IMR-90 (cell line): ENCODE measurements around the gene CYP26A1. TPM values are rescaled to one million over a fixed set of nuclear protein-coding genes. Genes with fewer than 3 reads are reported as not detected.

Experiments
- ATAC-seq: fragments of 200-7000 bp; cut with Tn5 transposase; 2 replicates; pipeline ENCODE4 v1.9.1; 2020; ENCODE audit warnings: low read depth, mild to moderate bottlenecking, moderate library complexity
- BruUV-seq: library from RNA; stranded (reverse); fragments of 400-500 nt; replicated peaks from 2 replicates; lab custom pipeline; 2021; lab: Mats Ljungman, UMichigan
- CTCF ChIA-PET: fragments of 300-600 bp; formaldehyde crosslinking; extraction: SDS; loops from one replicate; lab custom pipeline; 2021; ENCODE audit warnings: antibody characterized with exemption; lab: Yijun Ruan, JAX
- POLR2A ChIA-PET: fragments of 300-600 bp; sonication (Branson Sonifier 250); formaldehyde crosslinking; loops from one replicate; lab custom pipeline; 2022; ENCODE audit warnings: antibody characterized with exemption; ENCODE audit not compliant: unreplicated experiment; lab: Charles Lee
- DNase-seq: peaks from one replicate; pipeline ENCODE4 v3.0.0; 2013
- H2AFZ ChIP-seq: replicated peaks from 2 replicates; pipeline ENCODE3; 2013; ENCODE audit warnings: low read length, mild to moderate bottlenecking; ENCODE audit not compliant: poor library complexity
- H2AK5ac ChIP-seq: 2 replicates; pipeline ENCODE4 v1.6.1; 2013; ENCODE audit warnings: low read depth, low read length, inconsistent platforms
- H2AK9ac ChIP-seq: replicated peaks from 2 replicates; pipeline ENCODE3; 2013; ENCODE audit warnings: mild to moderate bottlenecking, low read depth, low read length, moderate library complexity; ENCODE audit not compliant: poor library complexity
- H2BK120ac ChIP-seq: 2 replicates; pipeline ENCODE4 v1.6.1; 2013; ENCODE audit warnings: low read depth, low read length, inconsistent platforms
- H2BK15ac ChIP-seq: 3 replicates; pipeline ENCODE4 v1.6.1; 2013; ENCODE audit warnings: low read depth, low read length, inconsistent platforms
- H2BK20ac ChIP-seq: 2 replicates; pipeline ENCODE4 v1.6.1; 2013; ENCODE audit warnings: low read depth, mild to moderate bottlenecking, inconsistent platforms, low read length, moderate library complexity
- H2BK5ac ChIP-seq: 2 replicates; pipeline ENCODE4 v1.6.1; 2013; ENCODE audit warnings: mild to moderate bottlenecking, low read depth, low read length, inconsistent platforms; ENCODE audit not compliant: poor library complexity, severe bottlenecking
- H3K14ac ChIP-seq: replicated peaks from 2 replicates; pipeline ENCODE4 v1.6.1; 2013; ENCODE audit warnings: low read depth, low read length, inconsistent platforms
- H3K18ac ChIP-seq: 2 replicates; pipeline ENCODE4 v1.6.1; 2013; ENCODE audit warnings: low read depth, low read length, control low read depth
- H3K23ac ChIP-seq: 2 replicates; pipeline ENCODE4 v1.6.1; 2013; ENCODE audit warnings: low read depth, low read length, inconsistent platforms
- H3K27ac ChIP-seq: 2 replicates; pipeline ENCODE4 v1.5.1; 2013; ENCODE audit warnings: mild to moderate bottlenecking, control low read depth, low read length; ENCODE audit not compliant: insufficient read depth
- H3K27me3 ChIP-seq: 2 replicates; pipeline ENCODE4 v1.6.1; 2013; ENCODE audit warnings: low read length; ENCODE audit not compliant: control insufficient read depth, insufficient read depth
- H3K36me3 ChIP-seq: 2 replicates; pipeline ENCODE4 v1.6.1; 2013; ENCODE audit warnings: low read length, mixed read lengths; ENCODE audit not compliant: control insufficient read depth, insufficient read depth
- H3K4ac ChIP-seq: 2 replicates; pipeline ENCODE4 v1.6.1; 2013; ENCODE audit warnings: low read depth, low read length, inconsistent platforms
- H3K4me1 ChIP-seq: 2 replicates; pipeline ENCODE4 v1.6.1; 2013; ENCODE audit warnings: low read length, mixed read lengths; ENCODE audit not compliant: control insufficient read depth, insufficient read depth
- H3K4me2 ChIP-seq: 2 replicates; pipeline ENCODE4 v1.6.1; 2013; ENCODE audit warnings: low read depth, mild to moderate bottlenecking, control low read depth, low read length, moderate library complexity
- H3K4me3 ChIP-seq: 2 replicates; pipeline ENCODE4 v1.5.1; 2013; ENCODE audit warnings: low read depth, mild to moderate bottlenecking, control low read depth, low read length, moderate library complexity; ENCODE audit not compliant: insufficient read depth
- H3K56ac ChIP-seq: 2 replicates; pipeline ENCODE4 v1.6.1; 2013; ENCODE audit warnings: low read length, inconsistent platforms; ENCODE audit not compliant: insufficient read depth; ENCODE audit errors: extremely low read depth
- H3K79me1 ChIP-seq, 2 experiments: 2 replicates each; pipeline ENCODE4 v1.6.1; 2013; ENCODE audit warnings: low read length in 2 of 2, inconsistent platforms in 1 of 2, low read depth in 1 of 2
- H3K9ac ChIP-seq: 2 replicates; pipeline ENCODE4 v1.6.1; 2013; ENCODE audit warnings: low read depth, low read length, control low read depth
- H3K9me1 ChIP-seq: 2 replicates; pipeline ENCODE4 v1.6.1; 2013; ENCODE audit warnings: low read length, inconsistent platforms; ENCODE audit not compliant: insufficient read depth
- H3K9me3 ChIP-seq: 2 replicates; pipeline ENCODE4 v1.6.1; 2013; ENCODE audit warnings: low read length; ENCODE audit not compliant: control insufficient read depth, insufficient read depth
- H4K20me1 ChIP-seq: 2 replicates; pipeline ENCODE4 v1.6.1; 2013; ENCODE audit warnings: low read length, inconsistent platforms; ENCODE audit not compliant: insufficient read depth
- H4K5ac ChIP-seq: 2 replicates; pipeline ENCODE4 v1.6.1; 2013; ENCODE audit warnings: mild to moderate bottlenecking, low read depth, low read length, control low read depth
- H4K8ac ChIP-seq, 2 experiments: 2 replicates each; pipeline ENCODE4 v1.6.1; 2013; ENCODE audit warnings: low read depth in 2 of 2, low read length in 2 of 2, control low read depth in 1 of 2, inconsistent platforms in 1 of 2
- H4K91ac ChIP-seq: 2 replicates; pipeline ENCODE4 v1.6.1; 2013; ENCODE audit warnings: low read depth, low read length, inconsistent platforms; ENCODE audit not compliant: insufficient read depth
- CHD1 ChIP-seq: IDR thresholded peaks from 2 replicates; pipeline ENCODE4 v1.6.1; 2012; ENCODE audit warnings: low read depth, low read length, improper control_type of control experiment
- MAFK ChIP-seq: IDR thresholded peaks from 2 replicates; pipeline ENCODE4 v1.6.1; 2012; ENCODE audit warnings: low read depth, low read length, improper control_type of control experiment
- RAD21 ChIP-seq: IDR thresholded peaks from 2 replicates; pipeline ENCODE4 v1.6.1; 2012; ENCODE audit warnings: low read length, improper control_type of control experiment
- RFX5 ChIP-seq: IDR thresholded peaks from 2 replicates; pipeline ENCODE4 v1.8.0; 2012; ENCODE audit warnings: low read depth, mild to moderate bottlenecking, low read length, moderate library complexity
- SMC3 ChIP-seq: fragments of 150-350 bp; IDR thresholded peaks from 2 replicates; pipeline ENCODE4 v1.6.1; 2016; ENCODE audit warnings: low read depth, mild to moderate bottlenecking, antibody characterized with exemption, low read length, moderate library complexity
- WGBS, 2 experiments: methylation state at CpG; one replicate each; pipeline versions ENCODE4 v1.1.5 to v1.1.7; 2013; ENCODE audit warnings: missing lambda C conversion rate in 2 of 2; ENCODE audit not compliant: insufficient read length in 1 of 2; ENCODE audit errors: extremely low coverage in 2 of 2; 5-methylcytosine and 5-hydroxymethylcytosine counted together
- dilution Hi-C: fragments of 300-500 bp; cut with HindIII; formaldehyde crosslinking; loops from one replicate; pipeline ENCODE4 v1.14.3; 2018; ENCODE audit warnings: low sequenced_read_pairs; ENCODE audit not compliant: unreplicated experiment
- in situ Hi-C: fragments of 300-500 bp; cut with MboI; formaldehyde crosslinking; loops from 3 replicates; pipeline ENCODE4 v1.14.3; 2019; ENCODE audit warnings: low sequenced_read_pairs, inconsistent platforms, mixed read lengths
- intact Hi-C: fragments of 100-400 bp; cut with micrococcal nuclease; formaldehyde crosslinking; loops from 2 replicates; pipeline ENCODE4 v1.10.0; 2022
- polyA plus RNA-seq, 3 experiments: library from polyadenylated mRNA; depleted of rRNA; stranded (reverse); fragments of >200 nt; gene quantifications; 2 replicates each; pipeline ENCODE4 v1.2.3, GENCODE V29; 2012; ENCODE audit warnings: low replicate concordance in 1 of 3
- total RNA-seq: library from RNA; depleted of rRNA; stranded (reverse); fragments of >200 nt; gene quantifications from 2 replicates; pipeline ENCODE4 v1.2.3, GENCODE V29; 2012
- TF ChIP-seq, protein P1 (sequence below): conservative IDR thresholded peaks from 2 replicates; pipeline ENCODE4 v1.5.1; 2012; ENCODE audit warnings: mild to moderate bottlenecking, low read depth, low read length, improper control_type of control experiment

Gene CYP26A1
- total and polyA plus RNA-seq, 2 of the 4 experiments (the other 2 are of a cell fraction), result 0.15 TPM; not detected in 1

DNA sequence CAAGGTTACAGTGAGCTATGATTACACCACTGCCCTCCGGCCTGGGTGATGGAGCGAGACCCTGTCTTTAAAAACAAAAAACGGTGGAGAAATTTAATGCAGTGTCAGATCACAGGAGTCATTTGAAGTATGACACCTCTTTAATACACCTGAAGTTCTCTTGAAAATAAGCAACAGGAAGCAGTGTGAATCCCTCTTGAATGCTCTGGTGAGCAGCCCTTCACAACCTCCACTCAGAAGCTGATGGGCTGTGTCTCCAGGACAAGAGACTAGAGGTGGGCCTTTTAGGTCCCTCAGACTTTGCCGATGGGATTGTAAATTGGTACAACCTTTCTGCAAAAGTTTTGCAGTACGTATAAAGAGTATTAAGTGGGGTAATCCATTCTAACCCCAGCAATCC is 50.1 kb downstream of the CYP26A1 start:
- in situ Hi-C loops, result no loop called here
- Histone ChIP-seq H3K79me1 (no peaks in the 10 kb centered on the region), H3K23ac (no peak overlapping the region), H2BK15ac (no peak overlapping the region), H4K91ac (no peak overlapping the region), H3K14ac (no peak overlapping the region), H2AK5ac (no peak overlapping the region), H4K5ac (no peak overlapping the region), H2BK20ac (no peak overlapping the region), H3K27ac (no peak overlapping the region), H4K8ac (no peak overlapping the region), H4K20me1 (no peaks in the 10 kb centered on the region), H3K4me3 (no peak overlapping the region), H3K4ac (no peak overlapping the region), H2BK120ac (no peak overlapping the region), H3K4me1 (no peaks in the 10 kb centered on the region), H3K9ac (no peak overlapping the region), H2AFZ (no peak overlapping the region), H3K18ac (no peak overlapping the region), H3K9me3 (peaks cover 13% of the 10 kb centered on the region), H3K36me3 (no peaks in the 10 kb centered on the region), H3K4me2 (no peak overlapping the region), H2BK5ac (no peak overlapping the region), H3K56ac (no peak overlapping the region), H3K27me3 (peaks cover 8% of the 10 kb centered on the region), H2AK9ac (no peak overlapping the region), H3K9me1 (no peaks in the 10 kb centered on the region)
- dilution Hi-C loops, result loop anchor here (25.0 kb wide), 1 partner anchor 164 kb away; no protein-coding TSS in a partner anchor
- TF ChIP-seq CHD1, result no peak
- no peak for TF ChIP-seq MAFK
- no peak for TF ChIP-seq SMC3
- TF ChIP-seq RAD21, result no peak
- TF ChIP-seq, protein P1, sequence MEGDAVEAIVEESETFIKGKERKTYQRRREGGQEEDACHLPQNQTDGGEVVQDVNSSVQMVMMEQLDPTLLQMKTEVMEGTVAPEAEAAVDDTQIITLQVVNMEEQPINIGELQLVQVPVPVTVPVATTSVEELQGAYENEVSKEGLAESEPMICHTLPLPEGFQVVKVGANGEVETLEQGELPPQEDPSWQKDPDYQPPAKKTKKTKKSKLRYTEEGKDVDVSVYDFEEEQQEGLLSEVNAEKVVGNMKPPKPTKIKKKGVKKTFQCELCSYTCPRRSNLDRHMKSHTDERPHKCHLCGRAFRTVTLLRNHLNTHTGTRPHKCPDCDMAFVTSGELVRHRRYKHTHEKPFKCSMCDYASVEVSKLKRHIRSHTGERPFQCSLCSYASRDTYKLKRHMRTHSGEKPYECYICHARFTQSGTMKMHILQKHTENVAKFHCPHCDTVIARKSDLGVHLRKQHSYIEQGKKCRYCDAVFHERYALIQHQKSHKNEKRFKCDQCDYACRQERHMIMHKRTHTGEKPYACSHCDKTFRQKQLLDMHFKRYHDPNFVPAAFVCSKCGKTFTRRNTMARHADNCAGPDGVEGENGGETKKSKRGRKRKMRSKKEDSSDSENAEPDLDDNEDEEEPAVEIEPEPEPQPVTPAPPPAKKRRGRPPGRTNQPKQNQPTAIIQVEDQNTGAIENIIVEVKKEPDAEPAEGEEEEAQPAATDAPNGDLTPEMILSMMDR, result no peak
- TF ChIP-seq RFX5, result no peak
- intact Hi-C loops, result no loop called here
- no peak for DNase-seq
- ATAC-seq, result no peak
- ChIA-PET CTCF (no interaction called here), POLR2A (no interaction called here)
- no CpG with 5 or more reads among the region's 5 CpGs for WGBS, 2 experiments
- no TSS peak for BruUV-seq
